HG03066 (cell line): ENCODE measurements around the gene CDX1.

Experiments used
- ATAC-seq: cut with Tn5 transposase; IDR thresholded peaks from one replicate; pipeline ENCODE4 v1.9.1; 2021; ENCODE audit warnings: low read depth; ENCODE audit not compliant: unreplicated experiment

The CDX1 gene

DNA sequence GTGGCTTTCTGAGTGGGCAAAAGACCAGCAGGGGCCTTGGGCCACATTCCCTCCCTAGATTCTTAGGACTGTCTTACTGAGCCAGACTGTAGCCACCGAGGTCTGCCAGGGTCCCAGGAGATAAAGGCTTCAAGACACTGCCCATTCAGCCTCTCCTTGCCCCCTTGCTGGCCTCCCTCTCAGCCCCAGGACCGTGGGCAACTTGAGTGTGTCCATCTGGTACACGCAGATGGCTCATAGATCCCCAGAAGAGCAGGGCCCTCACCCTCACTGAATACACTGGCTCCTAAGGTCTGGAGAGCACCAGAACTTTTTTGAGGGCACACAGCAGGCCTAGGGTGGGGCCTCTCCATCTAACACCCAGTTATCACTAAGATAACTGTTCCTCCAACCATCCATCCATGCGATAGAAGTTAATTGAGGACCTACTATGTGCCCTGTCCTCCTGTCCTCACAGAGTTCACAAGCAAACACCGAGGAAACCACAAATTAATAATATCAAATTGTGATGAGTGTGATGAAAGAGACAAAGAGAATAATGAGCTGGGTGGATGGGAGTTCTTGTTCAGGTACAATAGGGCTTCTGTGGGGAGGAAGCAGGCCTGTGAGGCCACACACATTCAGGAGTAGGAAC lies 6.0 kb upstream of the CDX1 start:
- ATAC-seq, result no peak

DNA sequence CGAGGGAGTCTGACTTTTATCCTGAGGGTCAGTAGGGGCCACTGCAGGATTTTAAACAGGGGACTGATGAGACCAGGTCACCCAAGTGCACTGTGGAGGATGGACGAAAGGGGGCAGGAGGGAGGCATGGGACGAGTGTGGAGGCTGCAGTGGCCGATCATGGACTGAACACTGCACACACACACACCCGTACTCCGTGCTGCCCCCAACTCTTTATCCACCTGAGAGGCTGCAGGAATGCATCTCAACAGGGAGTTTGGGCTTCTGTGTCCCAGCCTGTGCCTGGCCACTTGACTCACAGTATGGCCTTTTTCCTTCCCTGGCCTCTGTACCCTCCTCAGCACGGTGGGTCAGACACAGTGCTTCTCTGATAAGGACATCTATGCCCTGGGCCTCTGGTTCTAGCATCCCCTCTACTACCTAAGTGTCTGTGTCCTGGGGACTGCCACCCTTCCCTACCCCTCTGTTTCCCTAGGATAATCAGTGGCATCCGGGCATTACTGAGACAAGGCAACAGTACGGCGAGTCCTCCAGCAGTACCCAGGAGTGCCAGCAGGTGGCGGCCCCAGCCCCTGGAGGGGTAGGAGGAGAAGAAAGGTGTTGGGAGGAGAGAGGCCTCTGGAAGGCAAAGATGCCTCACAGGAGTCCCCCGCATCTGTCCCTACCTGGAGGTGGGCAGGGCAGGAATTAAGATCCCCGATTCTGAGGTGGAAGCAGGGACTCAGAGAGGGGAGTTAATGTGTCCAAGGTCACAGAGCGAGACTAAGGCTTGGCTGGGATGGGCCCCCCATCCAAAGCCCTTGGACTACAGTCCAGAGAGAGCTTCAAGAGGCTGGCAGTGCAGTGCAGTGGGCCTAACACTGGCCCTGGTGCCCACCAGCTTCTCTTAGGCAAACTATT lies 5.1 kb upstream of the CDX1 start:
- ATAC-seq, result peak; percentile 66

DNA sequence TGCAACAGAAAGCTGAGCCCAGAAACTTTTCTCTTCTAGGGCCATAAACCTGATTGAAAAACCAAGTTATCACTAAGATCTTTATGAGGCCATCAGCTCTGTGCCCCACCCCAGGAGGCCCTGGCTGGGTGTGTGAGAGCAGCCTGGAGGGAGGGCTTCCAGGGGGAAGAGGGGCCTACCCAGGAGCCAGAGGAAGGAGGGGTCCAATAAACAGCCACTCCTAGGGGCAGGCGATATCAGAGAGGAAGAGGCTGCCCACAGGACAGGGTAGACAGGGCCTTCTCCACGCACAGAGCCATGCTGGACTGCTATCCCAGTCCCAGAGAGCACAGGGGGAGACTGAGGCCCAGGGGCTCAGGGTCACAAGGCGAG lies 4.5 kb upstream of the CDX1 start:
- no peak for ATAC-seq

DNA sequence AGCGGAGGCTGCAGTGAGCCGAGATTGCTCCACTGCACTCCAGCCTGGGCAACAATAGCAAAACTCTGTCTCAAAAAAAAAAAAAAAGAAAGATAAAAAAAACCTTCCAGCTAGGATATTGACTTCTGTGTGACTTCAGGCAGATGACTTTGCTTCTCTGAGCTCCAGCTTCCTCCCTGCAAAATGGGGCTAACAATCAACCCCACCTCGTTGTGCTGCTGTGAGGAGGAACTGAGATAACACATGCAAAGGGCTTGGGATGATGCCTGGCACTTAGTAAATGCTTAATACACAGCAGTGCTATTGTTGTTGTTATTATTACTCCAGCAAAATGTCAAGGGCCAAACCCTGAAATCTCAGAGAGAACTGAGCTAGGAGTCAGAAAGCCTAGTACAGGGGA lies 3.5 kb upstream of the CDX1 start:
- no peak for ATAC-seq

DNA sequence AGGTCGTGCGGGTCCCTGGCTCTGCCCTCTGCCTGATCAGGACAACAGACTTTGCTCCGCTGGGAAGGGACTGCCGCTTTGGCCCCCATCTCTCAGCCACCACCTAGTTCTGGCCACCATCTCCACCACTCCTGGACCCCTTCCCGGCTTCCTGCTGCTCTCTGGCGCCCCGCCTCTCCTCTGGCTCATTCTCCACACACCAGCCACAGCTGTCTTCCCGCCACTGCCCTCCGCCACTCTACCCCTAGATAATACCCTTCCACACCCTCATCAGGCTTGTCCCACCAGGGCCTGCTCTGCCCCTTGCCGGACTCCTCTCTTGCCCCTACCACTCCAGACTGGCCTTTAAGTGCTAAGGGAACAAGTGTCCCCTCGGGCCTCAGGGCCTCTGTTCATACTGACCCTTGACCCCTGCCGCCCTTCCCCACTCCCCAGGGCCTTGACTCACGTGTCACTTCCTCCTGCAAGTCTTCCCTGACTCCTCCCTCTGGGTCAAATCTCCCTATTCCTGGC lies 3.0 kb upstream of the CDX1 start:
- ATAC-seq, result no peak

DNA sequence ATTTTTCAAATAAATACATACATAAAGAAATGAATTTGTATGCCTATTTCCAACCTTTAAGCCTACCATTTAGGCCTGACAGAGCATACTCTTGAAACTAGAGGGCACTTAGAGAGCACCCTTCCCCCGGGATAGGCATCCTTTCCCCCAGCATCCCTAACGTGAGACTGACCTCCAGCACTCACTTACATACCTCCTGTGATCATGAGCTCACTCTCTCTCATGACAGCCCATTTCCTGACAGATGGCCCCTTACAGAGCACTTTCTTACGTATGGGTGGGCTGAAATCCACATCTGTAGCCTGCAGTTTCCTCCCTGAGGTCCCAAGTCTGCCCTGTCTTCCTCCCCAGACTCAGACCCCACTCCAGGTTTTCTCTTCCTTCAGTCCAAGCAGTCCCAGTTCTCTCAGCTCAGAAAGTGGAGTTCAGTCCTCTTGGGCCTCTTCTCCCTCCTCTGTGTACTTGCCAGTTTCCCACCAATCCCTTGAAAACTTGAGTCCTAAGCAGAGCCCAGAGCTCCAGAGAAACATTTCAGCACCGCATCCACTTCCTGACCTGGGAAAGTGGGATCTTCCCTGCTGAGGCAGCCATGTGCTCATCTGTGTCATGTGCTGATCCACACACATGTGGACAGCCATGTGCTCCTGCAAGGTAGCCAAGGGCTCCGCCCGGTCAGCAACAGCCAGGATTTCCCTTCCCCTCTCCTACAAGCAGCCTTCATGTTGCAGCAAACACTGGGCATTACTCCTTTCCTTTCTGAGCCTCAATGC lies 2.2 kb upstream of the CDX1 start:
- no peak for ATAC-seq

DNA sequence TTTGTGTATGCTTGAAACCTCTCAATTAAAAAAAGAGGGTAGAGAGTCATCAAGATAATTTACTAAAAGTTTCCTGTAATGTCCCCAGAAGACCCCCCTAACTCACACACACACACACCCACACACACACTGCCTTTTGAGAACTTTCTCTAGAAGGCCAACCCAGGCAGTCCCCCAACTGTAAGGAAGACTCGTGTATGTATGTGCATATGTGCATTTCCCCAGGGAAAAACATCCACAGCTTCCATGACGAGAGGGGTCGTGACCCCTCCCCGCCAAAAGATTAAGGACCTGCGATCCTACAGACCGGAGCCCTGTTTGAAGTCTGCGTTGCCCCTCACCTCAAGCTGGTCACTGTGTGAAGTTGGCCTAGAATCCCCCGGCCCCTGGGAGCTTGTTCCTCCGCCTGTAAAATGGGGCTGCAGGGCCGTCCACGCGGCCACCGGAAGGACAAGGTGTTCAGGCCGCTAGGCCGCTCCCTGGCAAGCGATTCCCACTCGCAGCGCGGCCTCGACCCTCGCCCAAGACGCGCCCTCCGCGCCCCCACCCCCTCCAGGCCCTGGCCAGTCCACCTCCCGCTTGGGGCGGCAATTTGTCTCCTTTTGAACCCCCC lies 435 bp upstream of the CDX1 start:
- ATAC-seq, result no peak

DNA sequence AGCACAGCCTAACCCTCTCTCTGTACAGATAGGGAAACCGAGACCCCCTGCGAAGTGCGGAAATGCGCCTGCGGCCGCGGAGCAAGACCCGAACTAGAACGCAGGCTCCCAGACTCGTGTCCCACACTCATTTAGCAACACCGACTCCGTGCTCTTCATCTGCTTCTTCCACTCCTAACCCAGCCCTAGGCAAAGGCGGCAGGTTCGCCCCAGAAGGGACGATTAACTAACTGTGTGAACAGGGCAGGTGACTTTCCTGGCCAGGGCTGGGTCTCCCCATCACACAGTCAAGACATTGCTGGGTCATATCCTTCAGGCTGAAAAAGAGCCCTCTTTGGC lies 903 bp downstream of the CDX1 start:
- ATAC-seq, result no peak

DNA sequence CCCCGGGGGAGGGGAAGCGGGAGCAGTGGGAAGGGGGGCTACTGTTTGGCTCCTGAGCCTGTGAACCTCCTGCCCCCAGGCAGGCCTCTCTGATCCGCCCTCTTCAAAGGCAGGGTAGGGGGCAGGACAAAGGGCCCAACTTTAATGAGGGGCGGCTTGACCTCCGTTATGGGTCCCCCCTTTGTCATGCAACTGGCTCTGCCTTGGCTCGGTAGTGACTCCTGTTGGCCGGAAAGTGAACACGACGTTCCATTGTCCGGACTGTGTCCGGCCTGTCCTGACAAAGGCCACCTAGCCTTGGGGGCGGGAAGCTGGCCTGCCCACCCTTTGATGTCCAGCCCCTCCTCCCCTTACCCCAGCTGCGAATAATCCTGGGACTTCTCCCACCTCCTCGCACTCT lies 1.3 kb downstream of the CDX1 start:
- no peak for ATAC-seq

DNA sequence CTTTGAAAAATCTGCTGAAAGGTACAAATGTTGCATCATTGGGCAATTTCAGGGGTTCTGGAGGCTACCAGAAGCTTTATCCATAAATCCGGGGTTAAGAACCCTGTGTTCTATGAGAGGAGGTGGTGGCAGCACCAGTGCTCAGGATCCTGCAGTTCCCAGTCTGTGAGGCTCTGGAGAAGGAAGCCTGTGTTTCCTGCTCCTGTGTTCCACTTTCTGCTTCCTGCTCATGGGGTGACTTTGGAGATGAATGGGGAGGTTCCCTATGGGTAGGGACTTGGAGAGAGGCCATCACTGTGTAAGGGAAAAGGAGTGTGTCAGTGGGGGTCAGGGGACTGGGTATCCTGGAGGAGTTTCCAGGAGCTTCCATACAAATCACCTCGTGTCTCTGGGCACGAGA lies 2.3 kb downstream of the CDX1 start:
- no peak for ATAC-seq

DNA sequence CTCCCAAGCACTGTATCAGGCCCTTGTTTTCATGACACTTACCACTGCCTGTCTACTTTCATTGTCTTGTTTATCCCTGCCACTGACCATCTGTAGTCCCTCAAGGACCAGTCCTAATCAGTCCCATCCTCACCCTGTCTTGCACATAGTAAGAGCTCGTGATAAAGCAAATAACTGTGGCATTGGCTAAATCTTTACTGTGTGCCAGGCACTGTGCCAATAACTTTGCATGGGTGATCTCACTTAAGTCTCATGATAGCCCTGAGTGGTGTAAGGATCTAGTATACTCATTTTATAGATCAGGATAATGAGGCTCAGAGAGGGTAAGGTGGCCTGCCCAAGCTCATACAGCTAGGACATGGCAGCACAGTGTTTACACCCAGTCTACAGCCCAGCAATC lies 5.6 kb downstream of the CDX1 start:
- ATAC-seq, result no peak

DNA sequence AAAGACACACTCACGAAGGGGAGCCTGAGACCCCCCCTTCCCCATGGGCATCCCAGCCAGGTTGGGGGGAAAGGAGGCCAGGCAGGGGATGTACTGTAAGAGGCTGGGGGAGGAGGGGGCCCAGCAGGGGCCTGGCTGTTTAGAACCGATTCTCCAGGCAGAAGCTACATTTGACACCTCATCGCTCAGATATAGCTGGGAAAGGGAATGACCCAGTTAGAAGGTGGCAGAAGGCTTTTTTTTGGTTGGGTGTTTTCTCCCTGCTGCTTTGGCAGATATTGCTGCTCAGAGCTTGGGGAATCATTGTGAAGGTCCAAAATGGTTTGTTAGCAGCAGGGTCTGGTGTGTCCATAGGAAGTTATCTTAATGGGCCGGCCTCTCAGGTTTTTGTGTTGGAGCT lies 6.0 kb downstream of the CDX1 start:
- ATAC-seq, result no peak

DNA sequence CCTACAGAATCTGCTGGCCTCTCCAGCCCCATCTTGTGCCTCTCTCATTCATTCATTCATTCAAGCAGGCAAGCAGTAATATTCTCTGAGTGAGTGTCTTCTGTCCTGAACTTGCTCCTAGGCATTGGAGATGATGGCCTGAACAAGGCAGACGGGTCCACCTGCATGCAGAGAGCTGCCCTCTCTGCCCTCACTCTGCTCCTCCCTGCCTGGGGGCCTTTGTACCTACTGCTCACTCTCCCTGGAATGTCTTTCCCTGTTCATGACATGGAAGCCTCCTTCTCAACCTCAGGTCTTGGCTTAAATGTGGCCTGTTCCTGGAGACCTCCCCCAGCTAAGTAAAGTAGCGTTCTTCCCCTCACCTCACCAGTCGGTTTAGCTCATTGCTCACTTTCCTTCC lies 6.6 kb downstream of the CDX1 start:
- ATAC-seq, result no peak

DNA sequence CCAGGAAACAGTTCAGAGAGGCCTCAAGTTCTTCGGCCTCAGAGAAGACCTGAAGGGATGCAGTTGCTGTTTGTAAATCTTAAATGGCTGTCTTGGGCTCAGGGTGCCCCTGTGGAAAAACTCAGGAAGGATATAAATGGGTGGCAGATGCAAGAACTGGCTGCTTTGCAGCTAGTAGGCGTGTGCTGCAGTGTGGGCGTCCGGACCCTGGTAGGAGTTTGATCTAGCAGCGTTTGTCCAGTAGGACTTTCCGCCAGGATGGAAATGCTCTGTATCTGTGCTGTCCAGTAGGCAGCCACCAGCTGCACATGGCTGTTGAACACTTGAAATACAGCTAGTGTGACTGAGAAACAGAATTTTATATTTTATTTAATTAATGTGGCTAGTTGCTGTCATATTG lies 7.7 kb downstream of the CDX1 start:
- ATAC-seq, result no peak

DNA sequence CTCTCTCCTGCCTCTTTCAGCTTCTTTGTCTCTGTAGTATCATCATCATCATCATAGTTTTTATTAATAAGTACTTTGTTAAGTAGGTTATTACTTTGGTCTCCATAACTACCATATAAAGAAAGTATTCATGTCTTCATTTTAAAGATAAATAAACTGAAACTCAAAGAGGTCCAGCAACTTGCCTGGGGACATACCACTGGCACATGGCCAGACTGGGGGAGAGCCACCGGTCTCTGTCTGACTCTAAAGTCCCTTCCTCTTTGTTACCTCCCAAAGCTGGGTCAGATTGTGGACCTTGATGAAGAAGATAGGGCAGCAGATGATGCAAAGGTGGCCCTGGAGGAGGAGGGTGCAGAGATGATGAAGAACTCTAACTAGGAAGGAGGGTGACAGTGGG lies 8.5 kb downstream of the CDX1 start:
- ATAC-seq, result no peak

DNA sequence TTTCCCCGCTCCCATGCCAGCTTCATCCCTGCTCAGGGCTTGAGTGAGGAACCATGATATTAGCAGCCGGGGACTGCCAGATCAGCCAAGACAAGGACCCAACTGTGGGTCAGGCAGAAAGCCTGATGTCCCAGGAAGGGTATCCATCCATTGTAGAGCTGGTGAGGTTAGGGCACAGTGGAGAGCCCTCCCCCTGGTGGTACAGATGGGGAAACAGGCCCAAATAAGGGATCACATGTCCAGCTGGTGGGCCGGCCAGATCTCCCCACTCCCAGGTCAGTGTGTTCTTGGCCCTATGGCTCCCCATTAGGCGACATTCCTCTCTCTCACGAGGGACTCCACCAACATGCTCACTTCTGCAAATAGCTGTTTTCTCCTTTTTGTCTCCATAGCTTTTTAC lies 9.0 kb downstream of the CDX1 start:
- ATAC-seq, result no peak

DNA sequence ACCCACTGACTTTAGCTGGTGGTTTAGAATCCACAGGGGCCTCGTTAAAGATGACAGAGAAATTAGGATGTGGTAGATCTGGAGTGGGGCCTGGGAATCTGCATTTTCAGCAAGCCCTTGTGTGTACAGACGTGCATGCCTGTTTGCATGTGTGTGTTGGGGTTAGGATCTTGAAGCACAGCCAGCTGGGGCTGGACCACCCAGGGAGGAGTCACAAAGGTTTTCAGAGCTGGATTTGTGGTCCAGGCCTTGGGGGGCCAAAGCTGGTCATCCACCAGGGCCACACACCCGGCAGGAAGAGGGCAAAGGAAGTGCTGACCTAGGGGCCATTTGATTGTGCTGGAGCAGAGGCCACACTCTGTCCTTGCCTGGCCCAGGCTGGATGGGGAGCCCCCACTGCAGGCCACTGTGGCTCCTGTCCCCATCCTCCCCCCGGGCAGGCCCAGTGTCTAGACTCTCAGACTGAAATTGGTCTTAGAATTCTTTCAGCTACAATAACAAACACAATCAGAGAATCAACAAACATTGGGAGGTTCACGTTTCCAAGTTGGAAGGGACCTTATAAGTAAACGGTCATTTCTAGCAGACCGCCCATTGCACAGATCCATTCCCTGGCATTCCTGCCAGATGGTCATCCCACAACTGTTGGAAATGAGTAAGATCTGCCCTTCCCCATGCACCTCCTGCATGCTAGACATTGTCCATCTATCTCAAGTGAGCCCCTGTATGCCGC lies 10.3 kb downstream of the CDX1 start:
- no peak for ATAC-seq

DNA sequence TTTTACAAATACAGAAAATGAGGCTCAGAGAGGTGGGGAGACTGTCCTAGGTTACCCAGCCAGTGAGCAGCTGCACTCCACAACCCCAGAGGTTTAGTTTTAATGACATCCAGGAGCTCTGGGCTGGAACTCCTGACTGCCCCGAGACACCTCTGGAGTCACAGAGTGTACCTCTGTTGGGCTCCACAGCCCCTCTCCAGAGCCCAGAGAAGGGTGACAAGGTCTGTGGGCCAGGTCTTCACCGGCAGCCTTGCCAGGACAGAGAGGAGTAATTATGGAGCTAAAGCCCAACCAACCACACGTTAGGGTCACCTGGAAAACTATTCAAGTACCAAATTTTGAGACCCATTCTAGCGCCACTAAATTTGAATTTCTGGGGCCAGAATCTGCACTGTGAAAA lies 11.1 kb downstream of the CDX1 start:
- no peak for ATAC-seq

DNA sequence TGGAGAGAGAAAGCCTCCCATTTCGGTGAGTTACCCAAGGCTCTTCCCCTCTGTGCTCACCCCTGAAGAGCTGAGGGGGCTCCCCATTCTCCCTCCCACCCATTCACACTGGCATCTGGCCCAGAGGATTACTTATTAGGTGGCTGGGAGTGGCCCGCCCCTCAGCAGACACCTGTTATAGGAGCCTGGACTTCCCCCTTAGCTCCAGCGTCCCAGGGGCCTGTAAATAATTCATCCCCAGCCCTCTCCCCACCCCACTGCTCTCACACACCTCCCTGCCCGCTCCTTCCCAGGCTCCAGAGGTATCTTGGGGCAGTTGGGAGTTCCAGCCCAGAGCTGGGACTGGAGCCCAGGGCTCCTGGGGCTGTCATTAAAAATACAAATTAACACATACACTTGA lies 11.7 kb downstream of the CDX1 start:
- ATAC-seq, result no peak

DNA sequence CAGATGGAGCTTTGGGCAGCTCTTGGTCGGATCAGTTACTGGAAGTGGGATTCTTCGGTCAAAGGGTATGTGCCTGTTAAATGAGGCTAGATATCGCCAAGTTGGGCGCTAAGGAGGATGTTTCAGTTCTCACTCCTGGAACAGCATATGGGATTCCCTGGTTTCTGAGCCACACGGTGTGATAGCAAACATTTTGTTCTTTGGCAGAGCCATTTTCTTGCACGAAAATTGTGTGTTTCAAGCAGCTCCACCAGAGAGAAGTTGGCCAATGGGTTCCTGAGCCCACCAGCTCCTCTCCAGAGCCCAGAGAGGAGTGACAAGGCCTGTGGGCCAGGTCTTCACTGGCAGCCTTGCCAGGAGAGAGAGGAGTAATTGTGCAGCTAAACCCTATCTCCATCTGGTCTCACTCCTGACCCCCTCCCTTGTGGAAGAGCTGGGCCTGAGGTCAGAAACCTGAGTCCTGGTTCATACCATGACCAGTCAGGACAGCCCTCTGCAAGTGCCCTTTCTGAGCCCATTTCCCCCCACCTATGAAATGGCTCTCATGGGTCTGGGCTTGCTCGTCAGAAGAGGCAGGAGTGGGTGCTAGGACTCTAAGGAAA lies 12.5 kb downstream of the CDX1 start:
- no peak for ATAC-seq
